ENCODE results near the gene PRKAR1A.

- TF ChIP-seq, protein P1, sequence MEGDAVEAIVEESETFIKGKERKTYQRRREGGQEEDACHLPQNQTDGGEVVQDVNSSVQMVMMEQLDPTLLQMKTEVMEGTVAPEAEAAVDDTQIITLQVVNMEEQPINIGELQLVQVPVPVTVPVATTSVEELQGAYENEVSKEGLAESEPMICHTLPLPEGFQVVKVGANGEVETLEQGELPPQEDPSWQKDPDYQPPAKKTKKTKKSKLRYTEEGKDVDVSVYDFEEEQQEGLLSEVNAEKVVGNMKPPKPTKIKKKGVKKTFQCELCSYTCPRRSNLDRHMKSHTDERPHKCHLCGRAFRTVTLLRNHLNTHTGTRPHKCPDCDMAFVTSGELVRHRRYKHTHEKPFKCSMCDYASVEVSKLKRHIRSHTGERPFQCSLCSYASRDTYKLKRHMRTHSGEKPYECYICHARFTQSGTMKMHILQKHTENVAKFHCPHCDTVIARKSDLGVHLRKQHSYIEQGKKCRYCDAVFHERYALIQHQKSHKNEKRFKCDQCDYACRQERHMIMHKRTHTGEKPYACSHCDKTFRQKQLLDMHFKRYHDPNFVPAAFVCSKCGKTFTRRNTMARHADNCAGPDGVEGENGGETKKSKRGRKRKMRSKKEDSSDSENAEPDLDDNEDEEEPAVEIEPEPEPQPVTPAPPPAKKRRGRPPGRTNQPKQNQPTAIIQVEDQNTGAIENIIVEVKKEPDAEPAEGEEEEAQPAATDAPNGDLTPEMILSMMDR (IDR thresholded peaks at IDR 0.05), result no peak
- no peak for TF ChIP-seq POLR2A (IDR thresholded peaks at IDR 0.05)
Measured at GRCh38 chr17:68569346-68569745, 57.1 kb downstream of the PRKAR1A start.
